T-helper 1 cell treated with Interleukin-12 subunit alpha and Interleukin-12 subunit beta and Interleukin-4 antibody, amounts not matched to agents 30 μg/mL and 1 μg/mL, for 36 hours (primary cell): Measurements from ENCODE around the gene PTGR2.
"Not testable (repeated sequence)": the region's sequence is repeated elsewhere in the genome, so short reads cannot be mapped to it uniquely, and the experiment has no call there.

Experiments used
- H3K27ac Mint-ChIP-seq: one replicate; pipeline ENCODE4 v1.8.0; 2021; ENCODE audit warnings: mild to moderate bottlenecking, mixed read lengths
- H3K27me3 Mint-ChIP-seq: one replicate; pipeline ENCODE4 v1.8.0; 2021; ENCODE audit warnings: low read depth, mixed read lengths
- H3K36me3 Mint-ChIP-seq: one replicate; pipeline ENCODE4 v1.8.0; 2021; ENCODE audit warnings: low read depth, mixed read lengths
- H3K4me1 Mint-ChIP-seq: one replicate; pipeline ENCODE4 v1.8.0; 2021; ENCODE audit warnings: low read depth, mixed read lengths
- H3K4me3 Mint-ChIP-seq: one replicate; pipeline ENCODE4 v1.8.0; 2021; ENCODE audit warnings: mild to moderate bottlenecking, moderate library complexity, mixed read lengths
- H3K9me3 Mint-ChIP-seq: one replicate; pipeline ENCODE4 v1.8.0; 2021; ENCODE audit warnings: mixed read lengths

The PTGR2 gene

DNA sequence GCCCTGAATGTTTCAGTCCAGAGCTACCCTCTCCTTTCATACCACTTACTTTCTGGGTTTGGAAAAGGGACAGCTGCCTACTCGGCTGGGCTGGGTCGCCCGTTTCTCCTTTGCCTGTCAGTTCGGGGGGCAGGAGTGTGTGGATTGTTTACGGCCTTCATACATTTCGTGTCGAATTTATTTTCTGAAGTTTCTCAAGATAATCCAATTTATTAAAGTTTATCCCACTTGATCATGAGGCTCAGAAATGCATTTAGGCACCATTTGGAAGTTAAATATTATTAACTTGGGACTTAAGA, 35.6 kb downstream of the PTGR2 start:
- H3K27ac Mint-ChIP-seq: peak overlapping the region; percentile 98
- peaks cover 30% of the 10 kb centered on the region for H3K4me1 Mint-ChIP-seq
- peaks cover 5% of the 10 kb centered on the region for H3K36me3 Mint-ChIP-seq
- peak overlapping the region; percentile 99 for H3K4me3 Mint-ChIP-seq
- H3K27me3 Mint-ChIP-seq: no peaks in the 10 kb centered on the region
- H3K9me3 Mint-ChIP-seq: no peaks in the 10 kb centered on the region

DNA sequence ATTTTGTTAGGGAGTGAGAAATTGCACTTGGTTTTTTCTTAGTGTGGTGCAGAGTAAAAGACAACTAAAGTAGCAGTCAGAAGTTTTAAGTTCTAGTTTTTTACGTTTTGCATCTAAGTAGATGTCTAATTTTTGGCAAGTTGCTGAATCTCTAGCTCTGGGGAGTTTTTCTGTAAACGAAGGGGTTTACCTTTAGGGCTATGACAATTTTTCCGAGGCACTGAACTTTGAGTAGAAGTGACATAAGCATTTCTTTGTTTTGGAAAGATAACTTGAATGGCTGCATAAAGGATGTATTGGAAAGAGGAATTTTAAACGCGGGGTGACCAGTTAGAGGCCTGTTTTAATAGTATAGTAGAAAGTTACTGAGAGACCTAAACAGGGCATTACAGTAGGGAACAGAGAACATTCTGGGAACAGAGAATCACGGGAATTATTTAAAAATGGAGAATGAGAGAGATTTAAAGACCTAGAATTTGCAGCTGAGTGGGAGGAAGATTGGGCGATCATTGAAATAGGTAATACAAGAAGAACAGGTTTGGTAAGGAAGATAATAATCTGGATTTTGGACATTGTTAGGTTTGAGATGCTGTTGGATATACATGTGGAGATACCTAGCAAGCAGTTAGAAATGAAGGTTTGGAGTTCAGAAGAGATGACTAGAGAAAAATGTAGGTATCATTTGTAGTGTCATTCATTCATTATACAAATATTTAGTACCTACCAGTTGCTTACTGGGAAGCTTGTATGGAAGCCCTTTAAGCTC, 36.2 kb downstream of the PTGR2 start:
- Mint-ChIP-seq H3K36me3 (peaks cover 5% of the 10 kb centered on the region), H3K4me3 (peak overlapping the region; percentile 99)

DNA sequence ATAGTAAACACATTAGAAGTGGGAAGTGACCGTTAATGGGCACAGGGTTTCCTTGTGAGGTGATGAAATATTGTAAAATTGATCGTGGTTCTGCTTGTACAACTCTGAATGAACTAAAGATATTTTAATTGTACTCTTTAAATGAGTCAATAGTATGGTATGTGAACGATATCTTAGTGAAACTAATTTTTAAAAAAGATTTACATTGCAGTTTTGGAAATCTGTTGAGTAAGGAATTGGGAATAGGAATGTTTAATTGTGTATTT, 36.8 kb downstream of the PTGR2 start:
- no peak overlapping the region for H3K27ac Mint-ChIP-seq
- peaks cover 30% of the 10 kb centered on the region for H3K4me1 Mint-ChIP-seq
- no peaks in the 10 kb centered on the region for H3K27me3 Mint-ChIP-seq
- no peaks in the 10 kb centered on the region for H3K9me3 Mint-ChIP-seq
- peak overlapping the region; percentile 99 for H3K4me3 Mint-ChIP-seq
- peaks cover 5% of the 10 kb centered on the region for H3K36me3 Mint-ChIP-seq

More for the DNA sequence above, 36.2 kb downstream of the PTGR2 start:
- Mint-ChIP-seq H3K27me3 (no peaks in the 10 kb centered on the region), H3K4me1 (peaks cover 30% of the 10 kb centered on the region), H3K9me3 (no peaks in the 10 kb centered on the region), H3K27ac (peak overlapping the region; percentile 98)

DNA sequence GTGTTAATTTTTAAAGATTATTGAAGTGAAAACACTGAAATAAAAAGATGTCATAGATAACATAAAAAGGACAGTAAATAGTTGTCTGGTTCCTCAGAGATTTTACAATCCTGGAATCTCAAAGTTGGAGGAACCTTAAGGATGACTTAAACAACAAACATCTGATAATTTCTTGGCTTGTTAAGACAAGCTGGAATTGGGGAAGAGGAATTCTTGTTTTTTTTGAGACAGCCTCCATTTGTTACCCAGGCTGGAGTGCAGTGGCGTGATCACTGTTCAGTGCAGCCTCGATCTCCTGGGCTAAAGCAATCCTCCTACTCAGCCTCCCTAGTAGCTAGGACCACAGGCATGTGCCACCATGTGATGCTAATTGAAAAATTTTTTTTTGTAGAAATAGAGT, 37.3 kb downstream of the PTGR2 start:
- peaks cover 31% of the 10 kb centered on the region for H3K4me1 Mint-ChIP-seq
- H3K27ac Mint-ChIP-seq: peak overlapping the region; percentile 14
- peak overlapping the region; percentile 99 for H3K4me3 Mint-ChIP-seq
- H3K9me3 Mint-ChIP-seq: no peaks in the 10 kb centered on the region
- peaks cover 9% of the 10 kb centered on the region for H3K36me3 Mint-ChIP-seq
- no peaks in the 10 kb centered on the region for H3K27me3 Mint-ChIP-seq

DNA sequence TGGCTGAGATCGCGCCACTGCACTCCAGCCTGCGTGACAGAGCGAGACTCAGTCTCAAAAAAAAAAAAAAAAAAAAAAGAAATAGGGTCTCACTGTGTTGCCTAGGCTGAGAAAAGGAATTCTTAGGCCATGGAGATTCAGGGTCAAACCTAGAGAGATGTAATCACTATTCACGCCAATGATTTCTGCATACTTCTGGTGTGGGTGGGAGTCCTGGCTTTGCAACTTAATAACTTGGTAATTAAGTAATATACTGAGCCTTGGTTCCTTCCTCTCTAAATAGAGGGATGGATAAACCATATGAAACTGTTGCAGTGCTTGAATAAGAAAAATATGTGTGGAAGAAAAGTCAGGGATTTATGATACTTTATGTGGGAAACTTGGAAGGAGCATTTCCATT, 37.7 kb downstream of the PTGR2 start:
- Mint-ChIP-seq H3K36me3 (peaks cover 10% of the 10 kb centered on the region), H3K9me3 (no peaks in the 10 kb centered on the region), H3K27ac (no peak overlapping the region), H3K27me3 (no peaks in the 10 kb centered on the region), H3K4me3 (no peak overlapping the region), H3K4me1 (peaks cover 32% of the 10 kb centered on the region)

DNA sequence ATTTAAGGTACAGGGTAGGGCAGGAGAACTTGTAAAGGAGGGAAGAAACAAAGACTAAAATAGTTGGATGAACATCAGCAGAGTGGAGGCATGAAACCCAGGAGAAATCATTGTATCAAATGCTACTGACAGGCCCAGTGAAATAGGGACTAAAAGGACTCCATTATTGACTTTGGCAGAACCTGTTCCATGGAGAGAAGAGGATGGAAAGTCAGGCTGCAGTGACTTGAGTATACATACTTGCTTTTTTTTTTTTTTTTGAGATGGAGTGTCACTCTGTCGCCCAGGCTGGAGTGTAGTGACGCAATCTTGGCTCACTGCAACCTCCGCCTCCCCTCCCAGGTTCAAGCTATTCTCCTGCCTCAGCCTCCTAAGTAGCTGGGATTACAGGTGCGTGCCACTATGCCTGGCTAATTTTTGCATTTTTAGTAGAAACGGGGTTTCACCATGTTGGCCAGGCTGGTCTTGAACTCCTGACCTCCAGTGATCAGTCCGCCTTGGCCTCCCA, 42.6 kb downstream of the PTGR2 start:
- H3K27ac Mint-ChIP-seq, H3K27me3 Mint-ChIP-seq, H3K9me3 Mint-ChIP-seq, H3K4me3 Mint-ChIP-seq: not testable (repeated sequence)
- Mint-ChIP-seq H3K36me3 (peaks cover 37% of the 10 kb centered on the region), H3K4me1 (peaks cover 12% of the 10 kb centered on the region)

DNA sequence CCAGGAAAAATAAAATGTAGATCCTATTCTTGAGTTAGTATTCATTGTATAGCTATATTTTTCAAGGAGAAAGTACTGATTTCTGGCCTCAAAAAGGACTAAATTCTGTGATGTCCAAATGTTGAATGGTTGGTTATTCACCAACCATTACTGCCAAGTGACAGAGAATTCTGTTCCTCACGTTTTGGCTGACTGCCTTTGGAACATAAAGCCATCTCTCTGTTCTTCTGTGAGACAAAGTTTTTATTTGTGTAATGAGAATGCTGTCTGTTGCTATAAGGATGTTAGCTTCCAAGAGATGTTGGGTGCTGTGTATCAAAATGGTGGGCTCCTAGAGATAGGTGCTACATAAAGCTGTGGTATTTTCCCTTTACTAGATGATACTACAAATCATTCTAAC, 44.3 kb downstream of the PTGR2 start:
- Mint-ChIP-seq H3K9me3 (no peaks in the 10 kb centered on the region), H3K36me3 (peaks cover 43% of the 10 kb centered on the region), H3K4me1 (peaks cover 8% of the 10 kb centered on the region), H3K4me3 (no peak overlapping the region), H3K27me3 (no peaks in the 10 kb centered on the region), H3K27ac (no peak overlapping the region)

DNA sequence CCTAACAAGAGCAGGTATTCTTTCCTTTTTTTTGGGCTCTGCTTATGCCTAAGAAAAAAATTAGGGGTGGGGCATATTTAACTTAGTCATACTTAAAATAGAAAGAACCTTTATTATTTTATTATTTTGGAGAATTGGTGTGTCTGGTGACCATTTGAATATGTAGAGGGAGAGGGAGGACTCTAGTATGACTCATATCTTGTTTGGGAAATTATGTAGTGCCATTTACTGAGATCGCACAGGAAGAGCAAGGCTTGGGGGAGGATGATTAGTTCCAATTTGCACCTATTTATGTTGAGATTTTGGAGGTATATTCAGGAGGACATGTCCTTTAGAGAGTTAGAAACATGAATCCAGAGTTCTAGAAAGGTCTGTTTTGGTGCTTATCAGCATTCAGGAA, 44.9 kb downstream of the PTGR2 start:
- Mint-ChIP-seq H3K27ac (no peak overlapping the region), H3K36me3 (peaks cover 47% of the 10 kb centered on the region), H3K4me3 (no peak overlapping the region)

DNA sequence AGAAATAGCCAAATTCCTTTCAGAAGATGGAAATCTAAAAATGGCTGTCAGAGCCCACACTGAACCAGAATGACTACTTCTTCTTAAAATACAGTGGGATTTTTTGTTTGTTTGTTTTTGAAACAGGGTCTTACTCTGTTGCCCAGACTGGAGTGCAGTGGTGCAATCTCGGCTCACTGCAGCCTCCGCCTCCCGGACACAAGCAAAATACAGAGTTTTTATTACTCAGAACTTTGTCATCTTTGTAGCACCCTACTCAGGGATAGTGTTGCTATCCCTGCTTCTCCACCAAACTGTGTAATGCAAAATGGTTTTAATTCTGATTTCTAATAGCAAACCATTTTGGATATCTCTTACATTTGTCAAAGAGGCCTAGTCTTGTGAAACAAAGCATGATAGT, 51.4 kb downstream of the PTGR2 start:
- H3K27ac Mint-ChIP-seq: no peak overlapping the region
- no peaks in the 10 kb centered on the region for H3K9me3 Mint-ChIP-seq
- H3K27me3 Mint-ChIP-seq: no peaks in the 10 kb centered on the region
- no peaks in the 10 kb centered on the region for H3K4me1 Mint-ChIP-seq
- no peak overlapping the region for H3K4me3 Mint-ChIP-seq
- peaks cover 41% of the 10 kb centered on the region for H3K36me3 Mint-ChIP-seq

More for the DNA sequence above, 44.9 kb downstream of the PTGR2 start:
- no peaks in the 10 kb centered on the region for H3K9me3 Mint-ChIP-seq
- H3K27me3 Mint-ChIP-seq: no peaks in the 10 kb centered on the region
- H3K4me1 Mint-ChIP-seq: peaks cover 8% of the 10 kb centered on the region

DNA sequence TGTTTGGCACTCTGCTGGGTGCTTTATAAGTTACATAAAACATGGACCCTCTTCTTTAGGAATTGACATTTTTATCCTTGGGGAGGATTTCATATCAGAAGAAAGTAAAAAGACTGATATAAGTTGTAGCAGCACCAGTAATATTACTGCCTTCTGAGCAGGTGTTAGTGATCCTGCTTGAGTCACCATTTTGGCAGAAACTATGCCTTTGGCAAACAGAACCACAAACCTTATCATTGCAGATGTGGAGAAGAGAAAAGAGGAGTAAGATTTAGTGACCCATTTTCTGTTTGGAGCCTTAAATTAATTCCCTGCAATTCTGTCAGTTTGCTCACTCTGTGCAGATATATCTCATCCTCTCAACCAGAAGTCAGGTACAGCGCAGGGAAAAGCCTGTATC, 58.0 kb downstream of the PTGR2 start:
- no peak overlapping the region for H3K4me3 Mint-ChIP-seq
- H3K4me1 Mint-ChIP-seq: peaks cover 3% of the 10 kb centered on the region
- H3K36me3 Mint-ChIP-seq: peaks cover 64% of the 10 kb centered on the region
- peaks cover 7% of the 10 kb centered on the region for H3K9me3 Mint-ChIP-seq
- peak overlapping the region; percentile 1 for H3K27ac Mint-ChIP-seq
- H3K27me3 Mint-ChIP-seq: no peaks in the 10 kb centered on the region

DNA sequence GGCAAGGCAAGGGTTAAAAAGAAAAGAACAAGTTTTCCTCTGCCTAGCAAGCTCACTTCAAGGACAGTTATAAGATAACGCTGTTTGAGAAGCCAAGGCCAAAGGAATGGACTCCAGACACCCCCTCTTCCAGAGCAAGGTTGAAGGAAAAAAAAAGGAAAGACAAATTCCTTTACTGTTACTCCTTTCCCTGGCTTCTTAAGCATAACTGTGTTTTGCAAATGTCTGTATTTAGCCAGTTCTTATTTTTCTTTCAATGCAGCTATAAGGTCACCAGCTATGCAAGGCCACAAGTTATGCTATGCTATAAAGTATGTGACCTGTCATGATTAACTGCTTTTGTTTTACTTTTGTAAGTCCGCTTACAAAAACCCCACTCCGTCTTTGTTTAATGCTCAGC, 61.6 kb downstream of the PTGR2 start:
- Mint-ChIP-seq H3K27me3 (no peaks in the 10 kb centered on the region), H3K27ac (no peak overlapping the region), H3K4me1 (peaks cover 5% of the 10 kb centered on the region), H3K4me3 (no peak overlapping the region), H3K36me3 (peaks cover 52% of the 10 kb centered on the region), H3K9me3 (peaks cover 7% of the 10 kb centered on the region)

DNA sequence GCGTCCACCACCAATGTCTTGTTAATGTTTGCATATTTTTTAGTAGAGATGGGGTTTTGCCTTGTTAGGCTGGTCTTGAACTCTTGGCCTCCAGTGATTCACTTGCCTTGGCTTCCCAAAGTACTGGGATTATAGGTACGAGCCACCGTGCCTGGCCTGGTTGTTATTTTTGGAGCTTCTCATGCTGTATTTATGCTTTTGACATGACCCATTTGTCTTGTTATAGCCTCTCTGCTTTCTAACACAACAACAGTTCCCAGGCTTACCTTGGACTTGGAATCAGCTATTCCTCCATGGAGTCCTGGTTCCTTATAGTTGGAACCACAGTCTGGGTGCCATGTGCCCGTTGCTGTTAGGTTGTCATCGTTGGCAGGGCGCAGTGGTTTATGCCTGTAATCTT, 64.7 kb downstream of the PTGR2 start:
- Mint-ChIP-seq H3K9me3 (peaks cover 7% of the 10 kb centered on the region), H3K4me3 (no peak overlapping the region), H3K36me3 (peaks cover 35% of the 10 kb centered on the region), H3K27ac (no peak overlapping the region), H3K27me3 (no peaks in the 10 kb centered on the region), H3K4me1 (peaks cover 2% of the 10 kb centered on the region)

DNA sequence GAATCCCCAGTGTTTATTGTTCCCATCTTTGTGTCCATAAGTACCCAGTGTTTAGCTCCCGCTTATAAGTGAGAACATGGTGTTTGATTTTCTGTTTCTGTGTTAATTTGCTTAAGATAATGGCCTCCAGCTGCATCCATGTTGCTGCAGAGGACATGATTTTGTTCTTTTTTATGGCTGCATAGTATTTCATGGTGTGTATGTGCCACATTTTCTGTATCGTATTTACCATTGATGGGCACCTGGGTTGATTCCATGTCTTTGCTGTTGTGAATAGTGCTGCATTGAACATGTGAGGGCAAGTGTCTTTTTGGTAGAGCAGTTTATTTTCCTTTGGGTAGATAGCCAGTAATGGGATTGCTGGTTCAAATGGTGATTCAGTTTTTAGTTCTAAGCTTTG, 67.8 kb downstream of the PTGR2 start:
- peaks cover 23% of the 10 kb centered on the region for H3K36me3 Mint-ChIP-seq
- H3K4me3 Mint-ChIP-seq, H3K4me1 Mint-ChIP-seq, H3K9me3 Mint-ChIP-seq, H3K27ac Mint-ChIP-seq, H3K27me3 Mint-ChIP-seq: not testable (repeated sequence)

DNA sequence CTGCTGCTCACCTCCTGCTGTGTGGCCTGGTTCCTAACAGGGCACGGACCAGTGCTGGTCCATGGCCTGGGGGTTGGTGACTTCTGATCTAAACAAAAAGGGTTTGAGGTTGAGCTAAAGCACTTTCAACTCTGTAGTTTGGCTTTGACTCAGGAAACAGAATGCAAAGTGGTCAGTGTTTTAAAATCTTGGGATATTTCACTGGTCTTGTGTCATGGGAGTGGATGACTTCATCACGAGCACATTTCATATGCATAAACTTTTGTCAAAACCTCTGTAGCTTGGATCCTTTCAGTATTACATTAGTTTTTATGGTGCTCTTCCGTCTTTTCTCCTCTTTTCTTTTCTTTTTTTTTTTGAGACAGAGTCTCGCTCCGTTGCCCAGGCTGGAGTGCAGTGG, 72.7 kb downstream of the PTGR2 start:
- H3K9me3 Mint-ChIP-seq: no peaks in the 10 kb centered on the region
- H3K27ac Mint-ChIP-seq: no peak overlapping the region
- H3K4me3 Mint-ChIP-seq: no peak overlapping the region
- no peaks in the 10 kb centered on the region for H3K4me1 Mint-ChIP-seq
- H3K36me3 Mint-ChIP-seq: peaks cover 45% of the 10 kb centered on the region
- H3K27me3 Mint-ChIP-seq: no peaks in the 10 kb centered on the region
